Measurements from ENCODE around the gene HCRTR2.
"Not testable (repeated sequence)": the region's sequence is repeated elsewhere in the genome, so short reads cannot be mapped to it uniquely, and the experiment has no call there.

The HCRTR2 gene

GRCh38 chr6:55220961-55221360, 46.6 kb downstream of the HCRTR2 start:
- DNase-seq = no peak

- no peak for DNase-seq
Observed at GRCh38 chr6:55227862-55228261, 53.5 kb downstream of the HCRTR2 start.

DNA sequence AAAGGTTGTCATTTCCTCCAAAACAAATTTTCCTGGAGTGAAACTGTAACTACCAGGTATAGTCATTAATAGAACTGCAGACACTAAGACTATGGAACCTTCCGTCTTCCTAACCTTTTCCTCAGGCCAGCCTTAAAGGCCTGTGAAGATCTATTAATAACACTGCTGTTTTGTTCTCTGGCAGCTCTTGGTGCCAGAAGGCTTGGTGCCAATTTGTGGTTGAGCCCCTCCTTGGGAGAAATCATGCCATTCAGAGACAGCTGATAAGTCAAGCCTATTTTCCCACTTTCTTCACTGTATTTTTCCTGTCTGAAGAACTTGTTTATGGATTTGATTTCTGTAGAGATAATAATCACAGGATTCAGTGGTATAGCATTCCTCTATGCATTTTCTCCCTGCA, 64.8 kb downstream of the HCRTR2 start:
- peak; percentile 83 for DNase-seq

DNA sequence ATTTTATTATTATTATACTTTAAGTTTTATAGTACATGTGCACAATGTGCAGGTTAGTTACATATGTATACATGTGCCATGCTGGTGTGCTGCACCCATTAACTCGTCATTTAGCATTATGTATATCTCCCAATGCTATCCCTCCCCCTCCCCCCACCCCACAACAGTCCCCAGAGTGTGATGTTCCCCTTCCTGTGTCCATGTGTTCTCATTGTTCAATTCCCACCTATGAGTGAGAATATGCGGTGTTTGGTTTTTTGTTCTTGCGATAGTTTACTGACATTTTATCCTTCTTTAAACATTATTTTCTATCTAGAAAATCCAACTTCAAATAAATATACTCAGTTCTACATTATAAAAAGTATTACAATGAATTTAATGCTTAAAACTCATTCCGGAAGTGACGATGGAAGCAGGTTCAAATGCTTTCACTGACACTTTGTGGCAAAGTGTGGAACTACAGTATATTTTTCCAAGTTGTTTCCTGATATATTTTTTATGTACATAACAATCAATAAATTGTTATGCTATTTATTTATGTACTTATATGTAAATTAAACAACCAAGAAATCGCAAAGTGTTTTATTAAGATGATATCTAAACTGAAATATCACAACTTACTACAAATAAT, 66.8 kb downstream of the HCRTR2 start:
- DNase-seq = peak; percentile 17

GRCh38 chr6:55250400-55250799, 76.1 kb downstream of the HCRTR2 start:
- no peak for DNase-seq

GRCh38 chr6:55255113-55255512, 80.8 kb downstream of the HCRTR2 start:
- DNase-seq = no peak

DNA sequence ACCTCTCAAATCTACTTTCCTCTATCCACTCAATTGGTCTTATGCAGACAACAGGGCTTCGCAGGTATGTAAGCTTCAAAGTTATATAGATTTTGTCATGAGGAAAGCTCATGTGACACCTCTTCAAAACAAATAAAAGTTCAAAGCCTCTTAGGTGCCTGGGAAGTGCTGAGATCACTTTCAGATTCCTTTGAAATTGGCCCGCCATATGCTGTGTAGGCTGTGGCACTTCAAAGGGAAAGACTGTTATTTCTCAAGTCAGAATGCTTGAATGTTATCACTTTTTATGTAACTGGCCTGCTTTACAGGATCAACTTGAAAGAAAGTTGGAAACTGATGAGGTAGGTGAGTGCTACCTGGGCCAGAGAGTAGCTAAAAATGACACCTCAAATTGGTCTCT, 85.9 kb downstream of the HCRTR2 start:
- no peak for DNase-seq

- DNase-seq = no peak
Observed at GRCh38 chr6:55265409-55266114, 91.2 kb downstream of the HCRTR2 start.

- no peak for DNase-seq
Observed at GRCh38 chr6:55266896-55267295, 92.6 kb downstream of the HCRTR2 start.

DNA sequence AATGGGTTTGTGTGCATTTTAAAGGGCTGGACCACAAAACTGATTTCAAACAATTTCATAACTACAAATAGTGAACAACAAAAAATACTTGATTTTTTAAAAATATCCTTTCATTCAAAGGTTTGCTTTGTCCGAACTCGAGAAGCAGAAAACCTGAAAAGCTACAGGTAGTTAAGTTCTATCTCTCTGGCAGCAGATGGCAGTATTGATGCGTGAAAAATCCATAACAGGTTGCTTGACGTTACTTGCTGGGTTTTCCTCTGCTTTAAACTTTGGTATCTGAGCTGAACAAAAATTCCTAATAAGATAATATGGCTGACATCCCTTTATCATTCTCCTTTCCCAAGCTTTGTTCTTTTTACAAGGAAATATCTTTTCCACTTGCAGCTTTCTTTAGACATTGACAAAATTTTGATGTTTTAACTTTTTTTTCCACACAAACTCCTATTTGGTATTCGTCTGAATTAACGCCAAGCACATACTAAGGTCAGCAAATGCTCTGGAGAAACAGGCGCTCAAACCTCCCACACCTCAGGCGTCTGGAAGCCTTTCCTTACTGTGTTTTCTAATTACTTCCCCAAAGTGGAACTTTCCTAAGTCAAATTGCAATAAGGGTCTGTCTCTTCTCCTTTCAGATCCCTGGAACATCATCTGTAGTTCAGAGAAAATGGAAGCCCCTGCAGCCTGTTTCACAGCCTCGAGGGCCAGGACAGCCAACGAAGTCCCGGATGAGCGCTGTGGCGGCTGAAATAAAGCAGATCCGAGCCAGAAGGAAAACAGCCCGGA, 102.6 kb downstream of the HCRTR2 start:
- DNase-seq = peak; percentile 56

DNA sequence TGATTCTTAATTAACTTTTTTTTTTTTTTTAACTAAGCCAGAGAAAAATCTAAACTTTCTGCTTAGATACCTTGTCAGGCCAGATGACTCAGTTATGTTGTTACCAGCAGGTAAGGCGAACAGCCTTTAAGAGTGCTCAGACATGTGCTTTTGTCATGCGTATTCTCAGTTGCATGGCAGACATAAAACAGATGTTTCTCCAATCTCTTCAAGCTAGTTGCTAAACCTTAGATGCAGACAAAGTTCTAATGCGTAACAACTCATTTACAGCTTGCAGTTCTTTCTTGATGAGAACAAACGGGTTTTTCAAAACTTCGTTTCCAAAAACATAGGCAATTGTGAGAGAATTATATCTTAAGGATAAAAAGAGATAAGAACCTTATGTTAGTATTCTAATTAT, 103.3 kb downstream of the HCRTR2 start:
- no peak for DNase-seq

DNA sequence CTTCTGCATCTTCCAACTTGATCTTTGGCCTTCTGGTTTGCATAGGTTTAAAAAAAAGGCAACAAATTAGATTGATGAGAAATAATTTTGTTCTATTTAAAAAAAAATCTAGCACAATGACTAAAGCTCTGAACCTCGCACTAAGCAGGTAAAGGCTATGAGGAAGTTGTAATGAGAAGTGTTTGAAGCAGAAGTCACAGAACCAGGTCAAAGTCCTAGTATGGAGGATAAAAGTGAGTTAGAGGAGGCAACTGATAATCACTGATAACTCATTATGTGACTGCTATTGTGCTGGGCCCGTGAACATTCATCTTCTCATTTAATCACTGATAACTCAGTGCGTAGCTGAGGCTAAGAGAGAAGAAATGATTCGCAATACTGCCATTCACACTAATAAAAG, 106.9 kb downstream of the HCRTR2 start:
- DNase-seq = no peak

DNA sequence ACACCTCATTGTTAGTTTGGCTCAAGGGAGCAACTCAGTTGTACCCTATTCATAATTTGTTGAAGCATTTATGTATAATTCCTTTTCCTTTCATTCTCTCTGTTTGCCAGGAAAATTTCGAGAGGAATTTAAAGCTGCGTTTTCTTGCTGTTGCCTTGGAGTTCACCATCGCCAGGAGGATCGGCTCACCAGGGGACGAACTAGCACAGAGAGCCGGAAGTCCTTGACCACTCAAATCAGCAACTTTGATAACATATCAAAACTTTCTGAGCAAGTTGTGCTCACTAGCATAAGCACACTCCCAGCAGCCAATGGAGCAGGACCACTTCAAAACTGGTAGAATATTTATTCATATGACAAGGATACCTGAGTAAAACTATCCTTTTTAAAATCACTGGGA, 107.8 kb downstream of the HCRTR2 start:
- DNase-seq = no peak

- DNase-seq = no peak
Observed at GRCh38 chr6:55286824-55287223, 112.5 kb downstream of the HCRTR2 start.

- no peak for DNase-seq
Observed at GRCh38 chr6:55290736-55291135, 116.4 kb downstream of the HCRTR2 start.

DNA sequence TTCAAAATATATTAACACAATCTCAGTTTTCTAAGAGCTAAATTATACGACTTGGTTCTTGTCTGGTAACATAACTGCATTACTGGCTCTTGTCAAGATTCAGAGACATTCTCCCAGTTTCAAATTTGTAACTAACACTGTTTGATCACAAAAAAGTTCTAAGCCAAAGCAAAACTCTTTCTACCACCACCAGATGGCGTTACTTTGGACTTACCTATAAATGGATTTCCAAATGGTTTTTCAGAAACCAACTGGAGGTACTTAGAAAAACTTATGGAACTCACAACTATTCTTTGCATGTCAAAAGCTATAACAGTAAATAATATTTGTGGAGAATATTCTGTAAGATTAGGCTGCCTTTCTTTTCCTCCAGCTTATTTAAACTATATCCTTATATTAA, 118.8 kb downstream of the HCRTR2 start:
- DNase-seq = no peak

DNA sequence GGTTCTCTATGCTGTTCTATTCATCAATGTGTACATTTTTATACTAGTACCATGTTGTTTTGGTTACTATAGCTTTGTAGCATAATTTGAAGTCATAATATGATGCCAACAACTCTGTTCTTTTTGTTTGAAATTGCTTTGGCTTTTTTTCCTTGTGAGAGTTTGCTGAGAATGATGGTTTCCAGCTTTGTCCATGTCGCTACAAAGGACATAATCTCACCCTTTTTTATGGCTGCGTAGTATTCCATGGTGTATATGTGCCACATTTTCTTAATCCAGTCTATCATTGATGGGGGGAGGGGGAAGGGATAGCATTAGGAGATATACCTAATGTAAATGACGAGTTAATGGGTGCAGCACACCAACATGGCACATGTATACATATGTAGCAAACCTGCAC, 122.9 kb downstream of the HCRTR2 start:
- DNase-seq = not testable (repeated sequence)

GRCh38 chr6:55299286-55299985, 125.1 kb downstream of the HCRTR2 start:
- DNase-seq = peak; percentile 81

GRCh38 chr6:55304747-55305146, 130.4 kb downstream of the HCRTR2 start:
- DNase-seq = no peak

DNA sequence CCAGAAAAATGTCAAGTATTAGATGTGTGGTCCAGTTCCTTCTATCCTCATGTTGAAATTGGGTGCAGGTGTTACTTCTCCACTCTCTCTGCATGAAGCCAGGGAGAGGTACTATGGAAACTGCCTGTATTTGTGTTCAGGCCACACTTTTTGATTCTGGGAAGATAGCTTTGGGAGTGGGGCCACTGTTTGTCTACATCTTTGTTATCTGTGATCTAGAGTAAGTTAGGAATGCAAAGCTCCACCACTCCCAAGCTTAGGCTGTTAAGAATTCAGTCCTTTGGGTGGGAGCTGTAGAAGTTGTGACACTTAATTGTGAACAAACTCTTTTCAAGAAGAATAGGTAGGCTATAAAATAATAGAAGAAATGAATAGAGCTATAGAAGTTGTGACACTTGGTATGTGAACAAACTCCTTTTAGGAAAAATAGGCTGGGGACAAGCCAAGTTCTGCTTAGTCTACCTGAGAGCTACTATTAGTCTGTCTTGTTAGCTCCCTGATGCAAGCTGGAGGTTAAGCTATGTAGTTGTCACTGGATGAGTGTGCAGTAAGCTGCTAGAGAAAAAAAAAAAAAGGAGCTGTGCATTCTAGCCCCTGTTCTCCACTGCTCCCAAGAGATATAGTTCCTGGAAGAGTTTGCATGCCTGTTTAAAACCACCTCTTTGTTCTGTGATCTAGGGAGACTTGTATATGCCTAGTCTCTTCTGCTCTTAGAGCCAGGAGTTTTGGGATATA, 145.8 kb downstream of the HCRTR2 start:
- no peak for DNase-seq

DNA sequence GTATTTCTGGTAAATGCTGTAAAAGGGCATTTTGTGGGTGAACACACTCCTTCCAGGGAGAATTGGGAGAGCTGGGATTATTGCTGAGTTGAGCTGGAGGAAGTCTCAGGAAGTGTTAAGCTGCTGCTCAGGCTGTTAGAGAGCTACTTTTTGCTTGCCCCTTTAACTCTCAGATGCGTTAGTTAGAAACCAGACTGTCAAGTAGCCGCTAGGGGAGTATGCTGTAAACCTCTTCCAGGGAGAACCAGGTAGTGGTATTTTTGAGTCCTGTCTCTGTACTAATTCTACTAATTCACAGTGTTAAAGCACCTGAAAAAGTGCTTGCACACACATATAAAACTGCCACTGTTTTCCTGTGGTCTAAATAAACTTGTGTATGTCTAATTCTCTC, 146.4 kb downstream of the HCRTR2 start:
- no peak for DNase-seq

DNA sequence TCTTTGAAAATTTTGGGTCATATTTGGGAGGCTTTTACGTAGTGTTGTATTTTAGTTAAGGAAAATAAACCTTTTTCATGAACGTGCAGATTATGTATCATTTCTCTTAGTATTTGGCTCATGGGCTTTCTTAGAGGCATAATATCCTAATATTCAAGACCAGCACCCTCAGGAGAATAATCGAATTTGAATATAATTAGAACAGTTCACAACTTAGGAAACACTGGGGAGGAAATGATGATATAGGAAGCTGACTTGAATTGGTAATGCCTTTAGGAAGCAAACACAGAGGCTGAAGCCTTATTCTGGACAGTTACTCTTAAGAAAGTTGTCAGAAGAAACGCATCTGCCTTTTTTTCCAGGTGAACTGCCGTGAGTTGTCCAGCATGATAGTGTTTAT, 152.9 kb downstream of the HCRTR2 start, which contains the start of gene GFRAL:
TSS of gene GFRAL (plus strand) at position 301 of the 400 bp plus-strand sequence. CDS start at position 387, 86 bp downstream.
- no peak for DNase-seq
